Embryonic facial prominence (tissue), 1 donor: ENCODE results near the gene GOLT1A.

Source experiments
- DNase-seq: peaks from one replicate; pipeline ENCODE4 v3.0.0-alpha.2; 2016; ENCODE audit errors: extremely low spot score

GOLT1A gene, protein sequence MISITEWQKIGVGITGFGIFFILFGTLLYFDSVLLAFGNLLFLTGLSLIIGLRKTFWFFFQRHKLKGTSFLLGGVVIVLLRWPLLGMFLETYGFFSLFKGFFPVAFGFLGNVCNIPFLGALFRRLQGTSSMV

DNA sequence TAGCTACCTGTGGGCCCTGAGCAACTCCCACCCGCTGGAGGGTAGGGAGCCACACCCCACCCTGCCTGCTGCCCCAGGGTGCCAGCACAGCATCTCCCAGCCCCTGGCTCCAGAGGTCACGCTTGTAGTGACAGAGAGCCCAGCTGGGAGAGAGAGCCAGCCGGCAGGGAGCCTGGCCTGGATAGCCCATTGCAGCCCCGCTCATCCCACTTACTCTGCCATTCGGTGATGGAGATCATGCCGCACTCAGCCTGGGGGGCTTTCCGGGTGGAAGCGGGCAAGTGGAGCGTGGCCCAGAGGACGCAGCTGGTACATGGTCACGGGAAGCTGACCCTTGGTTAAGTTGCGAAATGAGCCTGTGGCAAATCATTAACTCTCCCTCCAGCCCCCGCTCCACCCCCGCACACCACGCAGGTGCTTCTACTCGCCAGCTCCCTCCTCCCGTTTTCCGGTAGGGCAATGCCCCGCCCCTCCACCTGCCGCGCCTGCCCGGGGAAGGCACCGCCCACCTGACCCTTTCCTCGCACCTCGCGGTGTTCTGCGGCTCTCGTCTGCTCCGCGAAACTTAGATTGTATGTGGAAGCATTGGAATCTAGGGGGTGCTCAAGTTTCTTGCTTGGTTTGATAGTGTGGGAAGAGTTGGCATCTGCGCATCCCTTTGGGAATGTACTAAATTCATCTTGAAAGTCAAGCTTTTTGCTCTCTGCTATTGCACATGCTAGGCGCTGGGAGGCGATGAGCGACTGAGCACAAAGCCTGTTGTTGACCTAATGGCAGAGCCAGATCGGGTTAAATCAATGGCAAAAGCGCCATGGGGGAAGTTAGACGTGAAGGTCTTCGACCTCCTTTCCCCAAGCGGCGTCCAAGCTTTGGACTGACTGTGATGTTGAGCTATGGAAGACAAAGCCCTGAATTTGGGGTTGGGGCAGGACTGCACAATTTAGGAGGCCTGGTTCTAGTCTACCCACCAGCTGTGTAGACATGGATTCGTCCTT lies at the start of gene GOLT1A:
Gene GOLT1A (minus strand): TSS at position 321 of the 995 bp plus-strand sequence. CDS start 82 bp downstream, at position 239.
- DNase-seq, result peak; percentile 42

DNA sequence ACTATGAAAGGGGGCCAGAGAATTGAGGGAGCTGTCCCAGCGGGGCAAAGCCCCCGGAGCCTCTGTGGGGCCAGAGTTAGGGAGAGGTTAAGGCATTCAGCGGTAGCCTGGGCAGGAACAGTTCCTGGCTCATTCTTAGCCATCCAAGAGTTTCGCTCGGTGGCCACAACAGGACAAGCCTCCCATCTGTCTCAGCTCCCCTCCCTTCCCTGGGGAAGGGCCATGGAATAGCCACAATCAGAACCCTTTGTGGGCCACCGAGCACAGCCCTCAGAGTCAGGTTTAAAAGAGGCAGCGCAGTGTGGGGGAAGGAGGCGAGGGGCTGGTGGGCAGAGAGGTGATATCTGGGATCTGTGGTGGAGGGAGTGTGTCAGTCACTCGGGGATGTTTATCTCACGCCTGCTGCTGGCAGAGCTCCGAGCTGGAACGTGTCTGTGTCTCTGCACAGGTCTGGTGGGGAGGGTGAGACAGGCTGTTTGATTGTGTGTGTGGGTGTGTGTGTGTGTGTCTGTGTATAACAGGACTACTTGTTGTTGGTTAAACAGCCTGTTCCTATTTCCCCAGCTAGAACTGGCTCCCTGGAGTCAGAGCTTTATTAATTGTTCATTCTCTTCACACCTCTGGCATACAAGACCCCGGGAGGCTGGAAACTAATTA lies 49.6 kb upstream of the GOLT1A start:
- DNase-seq, result no peak

DNA sequence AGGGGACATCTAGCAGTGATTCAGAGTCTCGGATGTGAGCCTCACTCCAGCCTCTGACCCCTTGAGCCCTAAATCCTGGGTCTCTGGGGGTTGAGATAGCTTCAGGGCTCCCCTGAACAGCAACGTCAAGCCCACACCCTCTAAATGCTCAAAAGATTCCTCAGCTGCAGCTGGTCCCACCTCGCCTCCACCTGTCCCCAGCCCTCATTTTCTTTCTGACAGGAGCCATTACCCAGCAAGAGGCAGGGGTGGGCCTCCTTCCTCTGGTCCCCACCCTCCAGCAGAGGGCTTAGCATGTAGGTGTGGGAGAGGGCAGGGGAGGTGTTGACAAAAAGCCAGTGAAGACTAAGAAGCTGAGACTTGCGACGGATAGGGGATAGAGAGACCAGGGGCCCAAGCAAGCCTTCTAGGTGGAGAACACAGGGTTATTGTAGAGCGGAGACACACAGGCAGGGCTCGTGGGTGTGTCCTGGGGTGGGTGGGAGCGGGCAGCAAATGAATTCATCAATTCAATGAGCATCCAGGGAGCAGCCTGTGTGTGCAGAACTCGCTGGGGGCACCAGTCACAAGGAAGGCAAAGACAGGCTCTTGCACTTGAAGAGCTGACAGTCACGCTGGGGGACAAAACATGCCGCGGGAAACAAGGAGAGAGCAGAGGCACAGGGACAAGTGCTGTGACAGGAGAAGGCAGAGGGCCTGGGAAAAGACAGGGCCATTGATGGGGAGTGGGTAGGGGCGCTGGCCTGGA lies 48.9 kb upstream of the GOLT1A start:
- DNase-seq, result no peak

DNA sequence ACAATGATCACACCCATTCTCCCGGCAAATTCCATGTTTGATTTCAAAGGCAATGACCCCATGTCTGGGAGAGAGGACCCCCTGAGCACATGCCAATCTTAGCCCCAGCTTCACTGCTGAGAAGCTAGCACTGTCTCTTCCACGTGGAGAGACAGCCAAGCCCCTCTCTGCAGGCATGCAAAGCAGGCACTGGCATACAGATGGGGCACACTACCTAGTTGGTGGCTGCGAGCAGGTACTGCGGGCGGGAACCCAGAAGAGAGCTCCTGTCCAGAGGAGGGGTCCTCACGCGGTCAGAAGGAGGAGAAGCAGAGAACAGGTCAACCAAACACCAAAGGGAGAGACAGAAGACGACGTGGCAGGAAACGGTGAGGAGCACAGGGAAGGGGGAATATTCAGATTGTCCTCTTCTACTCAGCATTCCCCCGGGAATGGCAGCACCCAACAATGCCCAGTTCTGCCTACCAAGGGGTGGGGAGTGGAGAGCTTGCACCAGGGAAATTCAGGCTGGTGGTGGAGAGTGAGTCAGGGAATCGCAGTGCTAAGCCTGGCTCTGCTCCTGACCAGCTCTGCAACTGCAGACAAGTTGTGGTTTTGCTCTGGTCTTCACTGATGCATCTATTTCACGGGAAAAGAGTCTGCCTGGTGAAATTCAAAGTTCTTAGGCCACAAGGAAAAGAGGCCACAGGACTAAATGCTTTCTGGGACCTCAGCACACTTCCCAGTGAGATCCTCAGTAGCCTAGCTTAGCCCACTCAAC lies 48.1 kb upstream of the GOLT1A start:
- no peak for DNase-seq

GRCh38 chr1:204261266-204261665 lies 47.5 kb upstream of the GOLT1A start:
- no peak for DNase-seq

- no peak for DNase-seq
Measured at GRCh38 chr1:204260601-204261197, 46.9 kb upstream of the GOLT1A start.

- no peak for DNase-seq
Measured at GRCh38 chr1:204259782-204260181, 46.0 kb upstream of the GOLT1A start.

GRCh38 chr1:204259196-204259595 lies 45.4 kb upstream of the GOLT1A start:
- DNase-seq, result no peak

GRCh38 chr1:204258213-204259115 lies 44.7 kb upstream of the GOLT1A start:
- DNase-seq, result no peak

GRCh38 chr1:204257446-204257845 lies 43.7 kb upstream of the GOLT1A start:
- DNase-seq, result no peak

- DNase-seq, result no peak
Measured at GRCh38 chr1:204256531-204256930, 42.7 kb upstream of the GOLT1A start.

DNA sequence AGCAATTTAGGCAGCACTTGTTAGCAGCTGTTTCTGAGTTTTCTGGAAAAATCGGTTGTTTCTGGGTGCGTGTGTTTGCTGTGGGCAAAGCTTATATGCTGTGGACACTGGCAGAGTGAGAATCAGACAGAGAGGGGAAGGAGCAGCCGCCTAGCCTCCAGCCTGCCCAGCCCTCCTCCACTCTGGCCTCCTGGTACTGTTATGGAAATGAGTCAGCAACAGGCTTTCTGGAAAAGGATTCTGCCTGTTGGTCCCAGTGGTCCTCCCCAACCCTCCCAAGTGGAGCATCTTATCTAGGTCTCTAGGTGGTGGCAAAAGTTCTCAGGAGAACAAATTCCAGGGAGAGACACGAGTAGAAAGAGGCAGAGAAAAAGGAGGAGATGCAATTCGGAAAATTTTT lies 42.2 kb upstream of the GOLT1A start:
- DNase-seq, result no peak

DNA sequence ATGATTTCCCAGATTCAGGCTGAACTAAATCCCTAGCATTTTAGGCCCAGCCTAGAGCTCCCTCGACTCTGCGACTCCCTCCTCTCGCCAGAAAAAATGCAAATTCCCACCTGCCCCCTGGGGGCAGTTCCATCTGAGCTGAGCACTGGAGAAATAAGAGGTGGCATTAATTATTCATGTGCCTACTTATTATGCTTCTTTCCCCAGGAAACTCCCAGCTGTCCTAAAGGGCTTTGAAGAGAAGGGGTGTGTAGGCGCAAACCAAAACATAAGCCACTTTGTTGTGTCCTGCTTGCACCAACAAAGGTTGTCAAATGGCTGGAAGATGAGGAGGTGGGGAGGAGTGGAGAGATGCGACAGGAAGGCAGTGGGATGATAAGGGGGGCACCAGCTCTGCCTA lies 41.4 kb upstream of the GOLT1A start:
- DNase-seq, result no peak

GRCh38 chr1:204254031-204254661 lies 40.4 kb upstream of the GOLT1A start:
- DNase-seq, result no peak

DNA sequence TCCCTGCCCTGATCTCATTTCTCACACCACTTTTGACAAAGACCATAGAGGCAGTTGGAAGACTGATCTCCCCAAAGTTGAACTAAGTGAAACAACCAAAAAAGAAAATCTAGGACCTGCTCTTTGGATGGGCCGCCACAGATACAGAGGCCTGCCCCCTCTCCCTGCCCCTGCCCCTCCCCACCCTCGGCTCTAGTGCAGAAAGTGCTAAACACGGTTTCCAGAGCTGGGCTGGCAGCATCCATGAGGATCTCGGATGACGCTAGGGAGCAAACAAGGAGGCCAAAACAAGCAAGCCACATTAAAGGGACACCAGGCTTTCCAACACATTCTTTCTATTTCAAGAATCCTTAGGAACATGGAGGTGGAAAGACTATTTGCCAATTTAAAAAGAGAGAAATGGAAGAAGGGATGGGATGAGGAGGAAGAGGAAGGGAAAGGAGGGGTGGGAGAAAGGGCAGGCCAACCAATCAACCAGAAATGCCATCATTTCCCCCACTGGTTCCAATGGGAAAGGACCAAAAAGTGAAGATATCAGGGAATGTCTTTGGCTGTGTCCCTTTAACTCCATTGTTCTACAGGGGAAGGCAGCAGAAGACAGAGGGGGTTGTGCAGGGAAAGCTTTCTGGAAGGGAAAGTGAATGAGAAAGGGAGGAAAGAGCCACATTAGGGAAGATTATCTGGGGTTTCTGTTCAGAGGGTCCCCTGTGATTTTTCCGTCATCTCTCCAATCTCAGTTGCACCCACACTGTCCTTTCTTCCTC lies 38.3 kb upstream of the GOLT1A start:
- no peak for DNase-seq

DNA sequence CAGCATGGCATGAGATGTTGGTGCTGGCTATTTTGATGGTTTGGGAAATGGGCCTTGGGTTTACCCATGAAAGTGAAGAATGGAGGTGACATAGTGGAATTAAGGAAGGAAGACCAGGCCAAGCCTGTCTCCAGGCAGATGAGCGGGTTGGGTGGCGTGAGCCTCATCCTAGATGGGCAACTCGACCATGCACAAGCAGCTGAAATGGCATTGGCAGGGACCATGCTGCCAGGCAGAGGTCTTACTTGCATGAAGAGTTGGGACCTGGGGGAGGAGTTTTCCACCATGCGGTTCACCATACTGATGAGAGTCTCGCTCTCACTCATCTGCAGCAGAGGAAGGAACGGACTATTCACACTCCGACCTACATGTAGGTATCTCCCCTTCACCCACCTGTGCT lies 37.5 kb upstream of the GOLT1A start:
- no peak for DNase-seq

DNA sequence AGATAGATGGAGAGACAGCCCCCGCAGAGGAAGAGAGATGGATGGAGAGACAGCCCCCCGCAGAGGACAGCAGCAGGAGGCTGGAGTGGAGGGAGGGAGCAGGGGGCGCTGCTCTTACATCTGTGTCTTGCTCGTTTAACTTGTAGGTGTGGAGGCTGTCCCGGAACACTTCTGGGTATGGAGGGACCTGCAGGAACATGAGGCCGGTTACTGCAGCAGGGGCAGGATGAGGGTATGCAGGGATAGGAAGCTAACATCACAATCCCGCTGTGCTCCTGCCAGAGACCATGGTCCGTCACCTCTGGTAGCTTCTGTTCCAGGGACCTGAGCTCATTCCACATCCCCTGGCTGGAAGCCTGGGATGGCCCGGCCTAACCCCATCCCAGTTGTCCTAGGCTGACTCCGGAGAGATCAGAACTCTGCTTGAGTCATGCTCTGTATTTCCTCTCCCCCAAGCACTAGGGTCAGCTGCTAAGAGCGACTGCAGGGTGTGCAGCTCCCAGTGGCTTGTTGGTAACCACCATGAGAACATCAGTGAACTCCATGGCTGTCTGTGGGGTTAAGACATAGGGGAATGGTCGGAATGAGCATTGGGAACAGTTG lies 36.7 kb upstream of the GOLT1A start:
- DNase-seq, result no peak
